OCI-LY1 (cell line): ENCODE measurements around the gene VSTM4.

Experiments
- H2AFZ ChIP-seq: fragments of 200-600 bp; sonication (generic), shearing (Covaris generic); 2 replicates; pipeline ENCODE4 v1.6.0; 2014; ENCODE audit warnings: antibody characterized with exemption, mild to moderate bottlenecking, low read length
- H3F3A ChIP-seq: fragments of 200-600 bp; sonication (generic), shearing (Covaris generic); 2 replicates; pipeline ENCODE4 v1.6.0; 2014; ENCODE audit warnings: mild to moderate bottlenecking, antibody characterized with exemption, low read length, moderate library complexity; ENCODE audit not compliant: insufficient read depth
- H3K27ac ChIP-seq: fragments of 200-600 bp; sonication (generic); 2 replicates; pipeline ENCODE4 v1.5.1; 2014; ENCODE audit warnings: low read length, mixed run types, mild to moderate bottlenecking, low read depth; ENCODE audit not compliant: poor library complexity, severe bottlenecking
- H3K27me3 ChIP-seq: fragments of 200-600 bp; sonication (generic); 2 replicates; pipeline ENCODE4 v1.6.0; 2014; ENCODE audit warnings: antibody characterized with exemption, mild to moderate bottlenecking, low read length, moderate library complexity; ENCODE audit not compliant: insufficient read depth
- H3K36me3 ChIP-seq: fragments of 200-600 bp; sonication (generic); 2 replicates; pipeline ENCODE4 v1.6.1; 2014; ENCODE audit warnings: mild to moderate bottlenecking, antibody characterized with exemption, low read length, moderate library complexity, mixed read lengths; ENCODE audit not compliant: insufficient read depth
- H3K4me1 ChIP-seq: fragments of 200-600 bp; sonication (generic); 2 replicates; pipeline ENCODE4 v1.5.1; 2014; ENCODE audit warnings: mild to moderate bottlenecking, low read length, moderate library complexity; ENCODE audit not compliant: insufficient read depth, severe bottlenecking
- H3K4me2 ChIP-seq: fragments of 200-600 bp; sonication (generic), shearing (Covaris generic); 2 replicates; pipeline ENCODE4 v1.6.1; 2014; ENCODE audit warnings: low read length
- H3K4me3 ChIP-seq: fragments of 200-600 bp; sonication (generic); 2 replicates; pipeline ENCODE4 v1.5.1; 2014; ENCODE audit warnings: low read length, low read depth, mild to moderate bottlenecking, mixed read lengths; ENCODE audit not compliant: poor library complexity, severe bottlenecking
- H3K79me2 ChIP-seq: fragments of 200-600 bp; shearing (Covaris generic); 2 replicates; pipeline ENCODE4 v1.6.1; 2016; ENCODE audit warnings: mixed run types, low read length, mixed read lengths; ENCODE audit not compliant: insufficient read depth
- H3K9ac ChIP-seq: fragments of 200-600 bp; sonication (generic), shearing (Covaris generic); 2 replicates; pipeline ENCODE4 v1.6.1; 2014; ENCODE audit warnings: mild to moderate bottlenecking, low read length, mixed read lengths
- H3K9me2 ChIP-seq: fragments of 200-600 bp; sonication (generic), shearing (Covaris generic); 2 replicates; pipeline ENCODE4 v1.6.1; 2014; ENCODE audit warnings: low read depth, mild to moderate bottlenecking, low read length, mixed read lengths
- H3K9me3 ChIP-seq: fragments of 200-600 bp; shearing (Covaris generic); 2 replicates; pipeline ENCODE4 v1.6.1; 2014; ENCODE audit warnings: low read length, mixed read lengths
- H4K20me1 ChIP-seq: fragments of 200-600 bp; sonication (generic), shearing (Covaris generic); 2 replicates; pipeline ENCODE4 v1.6.0; 2016; ENCODE audit warnings: mild to moderate bottlenecking, low read length; ENCODE audit not compliant: insufficient read depth
- CTCF ChIP-seq: fragments of 200-600 bp; sonication (generic), shearing (Covaris generic); IDR thresholded peaks from 2 replicates; pipeline ENCODE4 v1.5.1; 2017; ENCODE audit warnings: mild to moderate bottlenecking, antibody characterized with exemption, low read length, moderate library complexity, mixed read lengths
- EZH2 ChIP-seq: fragments of 200-600 bp; sonication (generic), shearing (Covaris generic); IDR thresholded peaks from 2 replicates; pipeline ENCODE4 v1.8.0; 2017; ENCODE audit warnings: borderline replicate concordance, mixed run types, mild to moderate bottlenecking, antibody characterized with exemption, low read length, moderate library complexity, mixed read lengths

Gene VSTM4

GRCh38 chr10:49133706-49134248, 18.5 kb upstream of the VSTM4 start, which contains the start of gene FAM170B:
Gene FAM170B (minus strand): TSS chr10:49134021. CDS start chr10:49133918, 103 bp downstream.
- H3K4me1 ChIP-seq, result peaks cover 20% of the 10 kb centered on the region
- H3K27ac ChIP-seq, result no peak within 1 kb of the TSS
- H3F3A ChIP-seq, result no peaks in the 10 kb centered on the region
- no peaks in the 10 kb centered on the region for H4K20me1 ChIP-seq
- H3K4me3 ChIP-seq, result no peak within 1 kb of the TSS
- no peaks in the 10 kb centered on the region for H3K79me2 ChIP-seq
- H2AFZ ChIP-seq, result no peak within 1 kb of the TSS
- no peaks in the 10 kb centered on the region for H3K9me2 ChIP-seq
- H3K9me3 ChIP-seq, result peaks cover 6% of the 10 kb centered on the region; the same call in 1 of the 2 replicates
- H3K9ac ChIP-seq, result no peak within 1 kb of the TSS
- no peak within 1 kb of the TSS for H3K4me2 ChIP-seq
- no peaks in the 10 kb centered on the region for H3K36me3 ChIP-seq
- TF ChIP-seq CTCF, result no peak
- TF ChIP-seq EZH2, result no peak
- H3K27me3 ChIP-seq, result peaks cover 4% of the 10 kb centered on the region; the same call in 1 of the 2 replicates

GRCh38 chr10:49132362-49132737, 17.0 kb upstream of the VSTM4 start:
- TF ChIP-seq EZH2 (no peak), CTCF (no peak; the same call in 1 of the 2 replicates)
- Histone ChIP-seq H2AFZ (no peak overlapping the region), H3K4me2 (no peak overlapping the region), H3K36me3 (no peaks in the 10 kb centered on the region), H3K4me3 (no peak overlapping the region), H3K27me3 (peaks cover 2% of the 10 kb centered on the region; the same call in 1 of the 2 replicates), H3K79me2 (no peaks in the 10 kb centered on the region), H4K20me1 (no peaks in the 10 kb centered on the region), H3K27ac (no peak overlapping the region), H3K9ac (no peak overlapping the region), H3K4me1 (peaks cover 20% of the 10 kb centered on the region), H3K9me3 (peaks cover 6% of the 10 kb centered on the region; the same call in 1 of the 2 replicates), H3F3A (no peaks in the 10 kb centered on the region), H3K9me2 (no peaks in the 10 kb centered on the region)

- peaks cover 20% of the 10 kb centered on the region for H3K4me1 ChIP-seq
Measured at GRCh38 chr10:49131507-49132361, 16.4 kb upstream of the VSTM4 start.

More at GRCh38 chr10:49131507-49132361, 16.4 kb upstream of the VSTM4 start:
- Histone ChIP-seq H3K9me2 (no peaks in the 10 kb centered on the region), H3K9ac (no peak overlapping the region), H3K4me2 (no peak overlapping the region), H3K79me2 (no peaks in the 10 kb centered on the region), H2AFZ (no peak overlapping the region), H3F3A (no peaks in the 10 kb centered on the region), H3K36me3 (no peaks in the 10 kb centered on the region), H3K9me3 (peaks cover 5% of the 10 kb centered on the region; the same call in 1 of the 2 replicates), H4K20me1 (no peaks in the 10 kb centered on the region), H3K27me3 (no peaks in the 10 kb centered on the region), H3K4me3 (no peak overlapping the region), H3K27ac (no peak overlapping the region)
- TF ChIP-seq EZH2 (no peak), CTCF (no peak)
